SU-DHL-6 (cell line): ENCODE results near the gene PRR14.

Experiments used
- H2AFZ ChIP-seq: fragments of 200-600 bp; sonication (generic); 2 replicates; pipeline ENCODE4 v1.6.1; 2014; ENCODE audit warnings: low read depth, mild to moderate bottlenecking, moderate library complexity, mixed read lengths, antibody characterized with exemption, low read length; ENCODE audit not compliant: severe bottlenecking
- H3F3A ChIP-seq: fragments of 200-600 bp; shearing (Covaris generic); 2 replicates; pipeline ENCODE4 v1.6.0; 2016; ENCODE audit warnings: antibody characterized with exemption, mild to moderate bottlenecking; ENCODE audit not compliant: insufficient read depth
- H3K27ac ChIP-seq: fragments of 200-600 bp; sonication (generic); 2 replicates; pipeline ENCODE4 v1.5.1; 2016; ENCODE audit warnings: low read depth, mild to moderate bottlenecking, low read length, moderate library complexity, mixed read lengths
- H3K27me3 ChIP-seq: fragments of 200-600 bp; sonication (generic), shearing (Covaris generic); 2 replicates; pipeline ENCODE4 v1.6.0; 2014; ENCODE audit warnings: mild to moderate bottlenecking, low read length
- H3K36me3 ChIP-seq: fragments of 200-600 bp; sonication (generic); 2 replicates; pipeline ENCODE4 v1.6.1; 2014; ENCODE audit warnings: mild to moderate bottlenecking, low read length, mixed read lengths
- H3K4me2 ChIP-seq: fragments of 300-600, 200-600 bp; shearing (Covaris generic), sonication (generic); 2 replicates; pipeline ENCODE4 v1.6.0; 2014; ENCODE audit warnings: low read length, low read depth, mild to moderate bottlenecking; ENCODE audit not compliant: poor library complexity, severe bottlenecking
- H3K4me3 ChIP-seq: fragments of 200-600 bp; sonication (generic); 2 replicates; pipeline ENCODE4 v1.5.1; 2014; ENCODE audit warnings: antibody characterized with exemption, low read length, mild to moderate bottlenecking, mixed read lengths; ENCODE audit not compliant: insufficient read depth, poor library complexity, severe bottlenecking
- H3K79me2 ChIP-seq: fragments of 200-600 bp; sonication (generic); 2 replicates; pipeline ENCODE4 v1.6.1; 2014; ENCODE audit warnings: mild to moderate bottlenecking, low read length, moderate library complexity; ENCODE audit not compliant: insufficient read depth
- H3K9ac ChIP-seq: fragments of 200-600 bp; sonication (generic); 2 replicates; pipeline ENCODE4 v1.7.0; 2014; ENCODE audit warnings: mild to moderate bottlenecking, low read length
- H3K9me2 ChIP-seq: fragments of 200-600 bp; sonication (generic); replicated peaks from 2 replicates; pipeline ENCODE4 v1.6.1; 2014; ENCODE audit warnings: low read length; ENCODE audit not compliant: insufficient read depth
- H3K9me3 ChIP-seq: fragments of 200-600 bp; sonication (generic); 2 replicates; pipeline ENCODE4 v1.6.1; 2014; ENCODE audit warnings: low read length, mixed read lengths; ENCODE audit not compliant: insufficient read depth
- H4K20me1 ChIP-seq: fragments of 200-600 bp; sonication (generic); 2 replicates; pipeline ENCODE4 v1.6.1; 2014; ENCODE audit warnings: low read depth, mild to moderate bottlenecking, antibody characterized with exemption, low read length, moderate library complexity, mixed read lengths
- EZH2phosphoT487 ChIP-seq: fragments of 200-600 bp; sonication (generic), shearing (Covaris generic); conservative IDR thresholded peaks from 2 replicates; pipeline ENCODE4 v1.6.1; 2018; ENCODE audit warnings: mild to moderate bottlenecking, antibody characterized with exemption, low read length, moderate library complexity, mixed read lengths
- TF ChIP-seq, protein P1 (sequence below): fragments of 200-600 bp; sonication (generic); IDR thresholded peaks from one replicate; pipeline ENCODE4 v1.5.1; 2017; ENCODE audit warnings: antibody characterized with exemption, mild to moderate bottlenecking, low read length, moderate library complexity; ENCODE audit not compliant: insufficient read depth, poor library complexity, severe bottlenecking

The PRR14 gene

DNA sequence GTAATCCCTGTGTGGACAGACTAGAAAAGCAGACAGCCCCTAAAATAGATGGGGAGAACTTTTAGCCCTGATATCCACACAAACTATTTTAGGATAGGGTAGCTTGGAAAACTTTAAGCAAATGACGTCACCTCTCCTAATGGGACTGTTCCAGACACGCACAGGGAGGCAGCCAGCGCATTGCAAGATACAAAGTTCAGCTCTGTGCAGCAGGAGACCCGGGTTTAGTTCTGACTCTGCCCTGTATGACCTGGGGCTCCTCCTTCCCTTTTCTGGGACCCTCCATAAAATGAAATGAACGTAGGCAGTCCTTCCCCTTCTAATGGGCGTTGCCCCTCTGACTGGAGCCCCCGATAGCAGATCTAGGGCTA, 46.8 kb upstream of the PRR14 start:
- Histone ChIP-seq H3K36me3 (no peaks in the 10 kb centered on the region), H2AFZ (no peak overlapping the region), H3K27me3 (no peaks in the 10 kb centered on the region), H3K9me2 (no peaks in the 10 kb centered on the region), H3K27ac (no peak overlapping the region), H4K20me1 (no peaks in the 10 kb centered on the region), H3F3A (peaks cover 5% of the 10 kb centered on the region; the same call in 1 of the 2 replicates), H3K4me2 (no peak overlapping the region), H3K9ac (no peak overlapping the region), H3K9me3 (no peaks in the 10 kb centered on the region), H3K79me2 (peaks cover 7% of the 10 kb centered on the region), H3K4me3 (no peak overlapping the region)
- no peak for TF ChIP-seq EZH2phosphoT487
- TF ChIP-seq, protein P1, sequence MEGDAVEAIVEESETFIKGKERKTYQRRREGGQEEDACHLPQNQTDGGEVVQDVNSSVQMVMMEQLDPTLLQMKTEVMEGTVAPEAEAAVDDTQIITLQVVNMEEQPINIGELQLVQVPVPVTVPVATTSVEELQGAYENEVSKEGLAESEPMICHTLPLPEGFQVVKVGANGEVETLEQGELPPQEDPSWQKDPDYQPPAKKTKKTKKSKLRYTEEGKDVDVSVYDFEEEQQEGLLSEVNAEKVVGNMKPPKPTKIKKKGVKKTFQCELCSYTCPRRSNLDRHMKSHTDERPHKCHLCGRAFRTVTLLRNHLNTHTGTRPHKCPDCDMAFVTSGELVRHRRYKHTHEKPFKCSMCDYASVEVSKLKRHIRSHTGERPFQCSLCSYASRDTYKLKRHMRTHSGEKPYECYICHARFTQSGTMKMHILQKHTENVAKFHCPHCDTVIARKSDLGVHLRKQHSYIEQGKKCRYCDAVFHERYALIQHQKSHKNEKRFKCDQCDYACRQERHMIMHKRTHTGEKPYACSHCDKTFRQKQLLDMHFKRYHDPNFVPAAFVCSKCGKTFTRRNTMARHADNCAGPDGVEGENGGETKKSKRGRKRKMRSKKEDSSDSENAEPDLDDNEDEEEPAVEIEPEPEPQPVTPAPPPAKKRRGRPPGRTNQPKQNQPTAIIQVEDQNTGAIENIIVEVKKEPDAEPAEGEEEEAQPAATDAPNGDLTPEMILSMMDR, result no peak

- H3K27ac ChIP-seq, result no peak overlapping the region
- H3K79me2 ChIP-seq, result peaks cover 13% of the 10 kb centered on the region
- H3K9me2 ChIP-seq, result no peaks in the 10 kb centered on the region
- H3K36me3 ChIP-seq, result no peaks in the 10 kb centered on the region
- H3K9ac ChIP-seq, result no peak overlapping the region
- TF ChIP-seq EZH2phosphoT487, result no peak
- TF ChIP-seq, protein P1, result no peak
- no peak overlapping the region for H2AFZ ChIP-seq
- H3K4me2 ChIP-seq, result no peak overlapping the region
- no peak overlapping the region for H3K4me3 ChIP-seq
- peaks cover 5% of the 10 kb centered on the region; the same call in 1 of the 2 replicates for H3F3A ChIP-seq
- no peaks in the 10 kb centered on the region for H3K9me3 ChIP-seq
- H3K27me3 ChIP-seq, result no peaks in the 10 kb centered on the region
- no peaks in the 10 kb centered on the region for H4K20me1 ChIP-seq
Measured at GRCh38 chr16:30604316-30604947, 46.3 kb upstream of the PRR14 start.

DNA sequence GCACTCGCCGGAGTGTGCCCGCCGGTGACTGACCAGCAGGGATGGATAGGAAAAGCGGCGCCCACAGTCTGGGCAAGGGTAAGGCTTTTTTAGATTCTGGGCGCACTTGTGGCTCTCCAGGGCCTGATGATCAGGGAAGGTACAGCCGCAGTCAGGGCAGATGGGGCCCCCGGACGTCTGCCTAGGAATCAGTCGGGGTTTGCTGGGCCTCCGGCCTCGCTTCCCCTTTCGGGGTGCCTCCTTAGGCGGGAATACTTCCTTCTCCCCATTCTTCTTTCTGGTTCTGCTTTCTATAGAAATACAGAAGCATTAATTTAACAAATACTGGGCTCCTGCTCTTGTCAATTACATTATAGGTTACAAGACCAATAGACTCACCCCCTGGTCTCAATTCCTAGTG, 45.6 kb upstream of the PRR14 start:
- Histone ChIP-seq H3K9me3 (no peaks in the 10 kb centered on the region), H3K36me3 (no peaks in the 10 kb centered on the region), H3K4me2 (no peak overlapping the region), H3K9me2 (no peaks in the 10 kb centered on the region), H3K27me3 (no peaks in the 10 kb centered on the region), H3K27ac (no peak overlapping the region), H3K4me3 (no peak overlapping the region), H3K9ac (no peak overlapping the region), H3F3A (peaks cover 5% of the 10 kb centered on the region; the same call in 1 of the 2 replicates), H4K20me1 (no peaks in the 10 kb centered on the region), H2AFZ (no peak overlapping the region), H3K79me2 (peaks cover 13% of the 10 kb centered on the region)
- TF ChIP-seq, protein P1, result no peak
- no peak for TF ChIP-seq EZH2phosphoT487
